ENCODE measurements around the gene SCG5.

Gene SCG5

DNA sequence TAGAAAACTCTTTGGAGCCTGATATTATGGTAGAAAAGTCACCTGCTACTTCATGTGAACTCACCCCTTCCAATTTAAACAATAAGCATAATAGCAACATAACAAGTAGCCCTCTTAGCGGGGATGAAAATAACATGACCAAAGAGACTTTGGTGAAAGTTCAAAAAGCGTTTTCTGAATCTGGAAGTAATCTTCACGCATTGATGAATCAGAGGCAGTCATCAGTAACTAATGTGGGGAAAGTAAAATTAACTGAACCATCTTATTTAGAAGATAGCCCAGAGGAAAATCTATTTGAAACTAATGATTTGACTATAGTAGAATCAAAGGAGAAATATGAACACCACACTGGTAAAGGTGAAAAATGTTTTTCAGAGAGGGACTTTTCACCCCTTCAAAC lies 5.1 kb upstream of the SCG5 start:
- Histone ChIP-seq H4K20me1 (ENCODE audit: insufficient read depth, low read length) (no peaks in the 10 kb centered on the region), H3K27ac (ENCODE audit: low read length) (no peak overlapping the region), H3K9ac (ENCODE audit: low read length) (no peak overlapping the region), H3K36me3 (replicated peaks; ENCODE audit: low read depth, low read length) (peaks cover 74% of the 10 kb centered on the region), H3K79me2 (ENCODE audit: low read length) (peaks cover 5% of the 10 kb centered on the region; the same call in 1 of the 2 replicates), H3K27me3 (ENCODE audit: low read depth, low read length) (no peaks in the 10 kb centered on the region), H3K4me3 (ENCODE audit: low read length) (no peak overlapping the region), H3K4me2 (ENCODE audit: low read length) (no peak overlapping the region), H2AFZ (ENCODE audit: low read depth, low read length) (no peak overlapping the region), H3K9me3 (ENCODE audit: insufficient read depth, low read length) (no peaks in the 10 kb centered on the region), H3K4me1 (ENCODE audit: low read length) (no peaks in the 10 kb centered on the region)
- TF ChIP-seq CTCF (IDR thresholded peaks at IDR 0.05; ENCODE audit: low read depth, low read length), result no peak
- no peak for TF ChIP-seq EZH2phosphoT487 (IDR thresholded peaks at IDR 0.05; ENCODE audit: low read depth)

DNA sequence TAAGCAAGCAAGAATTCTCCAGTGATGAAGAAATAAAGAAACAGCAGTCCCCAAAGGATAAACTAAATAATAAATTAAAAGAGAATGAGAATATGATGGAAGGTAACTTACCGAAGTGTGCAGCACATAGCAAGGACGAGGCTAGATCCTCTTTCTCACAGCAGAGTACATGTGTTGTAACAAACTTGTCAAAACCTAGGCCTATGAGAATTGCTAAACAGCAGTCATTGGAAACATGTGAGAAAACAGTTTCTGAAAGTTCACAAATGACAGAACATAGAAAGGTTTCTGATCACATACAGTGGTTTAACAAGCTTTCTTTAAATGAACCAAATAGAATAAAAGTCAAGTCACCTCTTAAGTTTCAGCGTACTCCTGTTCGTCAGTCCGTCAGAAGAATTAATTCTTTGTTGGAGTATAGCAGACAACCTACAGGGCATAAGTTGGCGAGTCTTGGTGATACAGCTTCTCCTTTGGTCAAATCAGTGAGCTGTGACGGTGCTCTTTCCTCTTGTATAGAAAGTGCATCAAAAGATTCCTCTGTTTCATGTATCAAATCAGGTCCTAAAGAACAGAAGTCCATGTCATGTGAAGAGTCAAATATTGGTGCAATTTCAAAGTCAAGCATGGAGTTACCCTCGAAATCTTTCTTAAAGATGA lies 4.5 kb upstream of the SCG5 start:
- no peak overlapping the region for H3K27ac ChIP-seq (ENCODE audit: low read length)
- H3K9me3 ChIP-seq (ENCODE audit: insufficient read depth, low read length), result no peaks in the 10 kb centered on the region
- TF ChIP-seq EZH2phosphoT487 (IDR thresholded peaks at IDR 0.05; ENCODE audit: low read depth) (no peak), CTCF (IDR thresholded peaks at IDR 0.05; ENCODE audit: low read depth, low read length) (no peak)
- no peaks in the 10 kb centered on the region for H3K27me3 ChIP-seq (ENCODE audit: low read depth, low read length)
- H3K4me1 ChIP-seq (ENCODE audit: low read length), result no peaks in the 10 kb centered on the region
- no peak overlapping the region for H3K9ac ChIP-seq (ENCODE audit: low read length)
- no peaks in the 10 kb centered on the region for H4K20me1 ChIP-seq (ENCODE audit: insufficient read depth, low read length)
- peaks cover 5% of the 10 kb centered on the region; the same call in 1 of the 2 replicates for H3K79me2 ChIP-seq (ENCODE audit: low read length)
- H2AFZ ChIP-seq (ENCODE audit: low read depth, low read length), result no peak overlapping the region
- no peak overlapping the region for H3K4me2 ChIP-seq (ENCODE audit: low read length)
- peaks cover 77% of the 10 kb centered on the region for H3K36me3 ChIP-seq (replicated peaks; ENCODE audit: low read depth, low read length)
- H3K4me3 ChIP-seq (ENCODE audit: low read length), result no peak overlapping the region

GRCh38 chr15:32637704-32638103 lies 3.8 kb upstream of the SCG5 start:
- no peaks in the 10 kb centered on the region for H3K9me3 ChIP-seq (ENCODE audit: insufficient read depth, low read length)
- H3K27ac ChIP-seq (ENCODE audit: low read length), result no peak overlapping the region
- H2AFZ ChIP-seq (ENCODE audit: low read depth, low read length), result no peak overlapping the region
- H3K27me3 ChIP-seq (ENCODE audit: low read depth, low read length), result no peaks in the 10 kb centered on the region
- H3K9ac ChIP-seq (ENCODE audit: low read length), result no peak overlapping the region
- peaks cover 5% of the 10 kb centered on the region; the same call in 1 of the 2 replicates for H3K79me2 ChIP-seq (ENCODE audit: low read length)
- no peaks in the 10 kb centered on the region for H4K20me1 ChIP-seq (ENCODE audit: insufficient read depth, low read length)
- no peak overlapping the region for H3K4me3 ChIP-seq (ENCODE audit: low read length)
- TF ChIP-seq CTCF (IDR thresholded peaks at IDR 0.05; ENCODE audit: low read depth, low read length), result no peak
- TF ChIP-seq EZH2phosphoT487 (IDR thresholded peaks at IDR 0.05; ENCODE audit: low read depth), result no peak
- H3K36me3 ChIP-seq (replicated peaks; ENCODE audit: low read depth, low read length), result peaks cover 77% of the 10 kb centered on the region
- H3K4me1 ChIP-seq (ENCODE audit: low read length), result no peaks in the 10 kb centered on the region
- no peak overlapping the region for H3K4me2 ChIP-seq (ENCODE audit: low read length)

DNA sequence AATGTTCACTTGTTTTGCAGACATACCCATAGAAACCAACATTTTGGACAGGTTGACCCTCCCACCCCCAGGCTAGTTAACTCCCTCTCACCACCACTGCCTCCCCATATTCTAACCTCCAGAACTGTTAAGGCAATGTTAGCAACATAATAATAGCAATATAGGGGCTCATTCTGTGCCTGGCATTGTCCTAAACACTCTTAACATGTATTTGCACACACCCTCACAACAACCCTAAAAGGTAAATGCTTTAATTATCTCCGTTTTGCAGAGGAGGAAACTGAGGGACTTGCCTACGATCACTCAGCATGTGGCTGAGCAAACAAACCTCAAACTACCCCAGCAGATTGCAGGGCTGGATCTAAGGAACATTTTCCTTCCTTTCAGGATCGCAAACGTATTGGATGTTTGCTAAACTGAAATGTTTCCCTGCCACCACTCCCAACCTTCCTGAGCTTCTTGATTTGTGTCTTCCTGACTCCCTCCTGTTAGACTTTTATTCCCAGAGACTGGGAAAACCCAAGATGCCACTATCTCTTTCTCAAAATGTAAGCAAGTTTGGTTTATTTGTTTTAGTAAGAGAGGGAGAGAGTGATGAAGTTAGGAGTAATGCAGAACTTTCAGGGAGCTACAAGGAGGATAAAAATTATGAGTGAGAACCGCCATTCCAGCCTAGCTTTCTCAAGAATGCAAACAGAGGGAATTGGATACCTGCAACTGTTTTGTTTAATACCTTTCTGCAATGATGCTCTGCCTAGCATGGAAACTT lies 1.3 kb downstream of the SCG5 start:
- Histone ChIP-seq H3K4me1 (ENCODE audit: low read length) (no peaks in the 10 kb centered on the region), H3K4me3 (ENCODE audit: low read length) (no peak overlapping the region), H3K27ac (ENCODE audit: low read length) (no peak overlapping the region), H4K20me1 (ENCODE audit: insufficient read depth, low read length) (no peaks in the 10 kb centered on the region), H3K79me2 (ENCODE audit: low read length) (no peaks in the 10 kb centered on the region), H2AFZ (ENCODE audit: low read depth, low read length) (no peak overlapping the region), H3K4me2 (ENCODE audit: low read length) (no peak overlapping the region), H3K27me3 (ENCODE audit: low read depth, low read length) (no peaks in the 10 kb centered on the region), H3K36me3 (replicated peaks; ENCODE audit: low read depth, low read length) (peaks cover 41% of the 10 kb centered on the region), H3K9ac (ENCODE audit: low read length) (no peak overlapping the region), H3K9me3 (ENCODE audit: insufficient read depth, low read length) (no peaks in the 10 kb centered on the region)
- TF ChIP-seq CTCF (IDR thresholded peaks at IDR 0.05; ENCODE audit: low read depth, low read length) (no peak), EZH2phosphoT487 (IDR thresholded peaks at IDR 0.05; ENCODE audit: low read depth) (no peak)

All from OCI-LY3 (cell line).